K562 (cell line): ENCODE data around the gene MAGI1. TPM values are rescaled to one million over a fixed set of nuclear protein-coding genes. Genes with fewer than 3 reads are reported as not detected.

Source experiments
- EP400 ChIP-seq: fragments of 450-650 bp; IDR thresholded peaks from 2 replicates; pipeline ENCODE4 v1.6.1; 2017; ENCODE audit warnings: antibody characterized with exemption, mild to moderate bottlenecking, moderate library complexity
- ETS2 ChIP-seq: IDR thresholded peaks from 2 replicates; pipeline ENCODE4 v1.6.1; 2016; ENCODE audit warnings: borderline replicate concordance, missing genetic modification characterization, mild to moderate bottlenecking, moderate library complexity, missing compliant biosample characterization; ENCODE audit not compliant: poor library complexity, severe bottlenecking
- KLF6 ChIP-seq: fragments of 250-450 bp; sonication (Bioruptor Pico); IDR thresholded peaks from 2 replicates; pipeline ENCODE4 v1.4.0; 2020; ENCODE audit warnings: mild to moderate bottlenecking, moderate library complexity, borderline replicate concordance
- PHTF2 ChIP-seq: fragments of 250-450 bp; sonication (Bioruptor Pico); IDR thresholded peaks from 2 replicates; pipeline ENCODE4 v1.5.0; 2021; ENCODE audit warnings: mild to moderate bottlenecking
- REST ChIP-seq, 2 experiments: fragments of 450-650 bp; formaldehyde crosslinking in 1 of 2; IDR thresholded peaks; 2 replicates each; pipeline versions ENCODE4 v1.4.0 to v1.6.1; 2014 to 2020; ENCODE audit warnings: mild to moderate bottlenecking in 2 of 2, borderline replicate concordance in 1 of 2, low read depth in 1 of 2
- ZNF224 ChIP-seq: sonication (generic); formaldehyde crosslinking; IDR thresholded peaks from 2 replicates; pipeline ENCODE4 v1.8.0; 2022; ENCODE audit warnings: mild to moderate bottlenecking, missing genetic modification reagents
- ZNF395 ChIP-seq: fragments of 200-800 bp; sonication (Bioruptor generic); IDR thresholded peaks from 2 replicates; pipeline ENCODE4 v1.6.1; 2017; ENCODE audit warnings: missing genetic modification characterization, missing compliant biosample characterization
- ZNF740 ChIP-seq, 3 experiments: fragments of 200-800 bp in 1 of 3; sonication (Bioruptor generic) in 1 of 3; sonication (generic) in 1 of 3; formaldehyde crosslinking in 1 of 3; IDR thresholded peaks; 2 replicates each; pipeline versions ENCODE4 v1.6.1 to v1.8.0; 2016 to 2022; ENCODE audit warnings: mild to moderate bottlenecking in 2 of 3, missing compliant biosample characterization in 2 of 3, missing genetic modification characterization in 2 of 3, missing genetic modification reagents in 1 of 3
- polyA plus RNA-seq, 8 experiments: library from polyadenylated mRNA; depleted of rRNA in 4 of 8; stranded (reverse) in 5 of 8; unstranded in 3 of 8; fragments of >200 nt; fragmentation: Nextera tagmentation in 2 of 8; fragmentation: Illumina TruSeq in 1 of 8; extraction: Ambion mirVana in 2 of 8; extraction: Trizol in 1 of 8; gene quantifications; 2 replicates each; pipeline versions ENCODE4 v1.2.1 to v1.2.3, GENCODE V29; 2011 to 2014; ENCODE audit warnings: inconsistent platforms in 1 of 8, missing spikeins in 1 of 8
- total RNA-seq, 7 experiments: library from RNA; depleted of rRNA in 6 of 7; stranded (reverse); fragments of >200 nt in 6 of 7; fragmentation: Illumina TruSeq in 2 of 7; extraction: Trizol in 2 of 7; gene quantifications; 2 replicates each; pipeline versions ENCODE4 v1.2.1 to v1.2.3, GENCODE V29; 2011 to 2021; ENCODE audit warnings: low replicate concordance in 1 of 7
- TF ChIP-seq, protein P1 (sequence below): fragments of 200-800 bp; sonication (Bioruptor generic); IDR thresholded peaks from 2 replicates; pipeline ENCODE4 v1.6.1; 2017; ENCODE audit warnings: missing genetic modification characterization, missing compliant biosample characterization
- TF ChIP-seq, protein P2 (sequence below): fragments of 450-650 bp; IDR thresholded peaks from 2 replicates; pipeline ENCODE4 v1.6.1; 2016; ENCODE audit warnings: antibody characterized with exemption

MAGI1 gene
- total and polyA plus RNA-seq, 9 of the 15 experiments (the other 6 are each of a cell fraction or from before 2014, with no cell fraction given) = 7.8 to 59.4 (median 43.2) TPM

DNA sequence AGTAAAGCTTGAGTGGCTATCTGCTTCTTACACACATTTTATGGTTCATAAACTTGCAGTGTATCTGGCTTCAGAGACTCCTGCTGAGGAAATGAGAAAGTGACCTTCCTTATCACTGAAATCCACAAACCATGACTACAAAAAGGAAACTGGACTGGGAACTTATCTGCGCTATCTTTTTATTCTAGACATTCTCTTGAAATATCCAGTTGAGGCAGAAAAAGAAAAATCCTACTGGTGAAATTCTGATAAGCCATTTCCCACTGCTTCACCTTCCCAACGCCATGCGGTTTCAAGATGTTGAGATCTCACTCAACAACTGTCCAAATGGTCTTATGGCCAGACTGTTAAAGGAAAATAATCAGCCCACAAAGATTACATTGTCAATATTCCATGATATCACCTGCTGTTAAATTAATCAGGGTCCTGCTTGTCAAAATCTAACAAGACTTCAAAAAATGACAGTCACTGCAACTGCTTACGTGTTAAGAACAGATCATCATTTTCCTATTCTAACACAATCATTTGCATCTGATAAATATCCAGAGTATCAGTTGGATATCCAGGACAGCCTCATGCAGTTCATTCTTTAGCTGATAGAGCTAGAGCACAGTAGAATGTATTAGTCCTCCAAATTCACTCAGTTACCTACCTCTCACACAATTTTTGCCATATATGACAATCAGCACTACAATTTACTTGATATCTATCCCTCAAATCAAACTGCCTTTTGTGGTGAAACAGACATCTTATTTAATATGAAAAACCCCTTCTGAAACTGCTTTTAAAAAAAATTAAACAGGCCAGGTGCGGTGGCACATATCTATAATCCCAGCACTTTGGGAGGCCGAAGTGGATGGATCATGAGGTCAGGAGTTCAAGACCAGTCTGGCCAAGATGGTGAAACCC is 538.1 kb downstream of the MAGI1 start (continued):
- TF ChIP-seq, protein P1, sequence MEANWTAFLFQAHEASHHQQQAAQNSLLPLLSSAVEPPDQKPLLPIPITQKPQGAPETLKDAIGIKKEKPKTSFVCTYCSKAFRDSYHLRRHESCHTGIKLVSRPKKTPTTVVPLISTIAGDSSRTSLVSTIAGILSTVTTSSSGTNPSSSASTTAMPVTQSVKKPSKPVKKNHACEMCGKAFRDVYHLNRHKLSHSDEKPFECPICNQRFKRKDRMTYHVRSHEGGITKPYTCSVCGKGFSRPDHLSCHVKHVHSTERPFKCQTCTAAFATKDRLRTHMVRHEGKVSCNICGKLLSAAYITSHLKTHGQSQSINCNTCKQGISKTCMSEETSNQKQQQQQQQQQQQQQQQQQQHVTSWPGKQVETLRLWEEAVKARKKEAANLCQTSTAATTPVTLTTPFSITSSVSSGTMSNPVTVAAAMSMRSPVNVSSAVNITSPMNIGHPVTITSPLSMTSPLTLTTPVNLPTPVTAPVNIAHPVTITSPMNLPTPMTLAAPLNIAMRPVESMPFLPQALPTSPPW (CRISPR knock-in tag) = peak; percentile 30
- no peak for TF ChIP-seq PHTF2 (CRISPR knock-in tag)
- peak; percentile 35 for TF ChIP-seq EP400
- no peak; the same call in 1 of the 2 replicates for TF ChIP-seq KLF6 (CRISPR knock-in tag)
- TF ChIP-seq ZNF224 (CRISPR knock-in tag) = no peak
- TF ChIP-seq ETS2 (tag) = no peak
- TF ChIP-seq REST (IDR thresholded peaks at IDR 0.05; ENCODE audit: borderline replicate concordance) = peak; percentile 28; the same call in 1 of the 2 replicates
- no peak for TF ChIP-seq REST (CRISPR knock-in tag; IDR thresholded peaks at IDR 0.05; ENCODE audit: low read depth)
- 0 out of 2 replicates have a peak, but pooled peaks have one; percentile 30 for TF ChIP-seq ZNF395 (CRISPR knock-in tag)
- no peak for TF ChIP-seq ZNF740 (CRISPR knock-in tag; IDR thresholded peaks at IDR 0.05)
- no peak for TF ChIP-seq ZNF740 (tag; IDR thresholded peaks at IDR 0.05)
- TF ChIP-seq, protein P2, sequence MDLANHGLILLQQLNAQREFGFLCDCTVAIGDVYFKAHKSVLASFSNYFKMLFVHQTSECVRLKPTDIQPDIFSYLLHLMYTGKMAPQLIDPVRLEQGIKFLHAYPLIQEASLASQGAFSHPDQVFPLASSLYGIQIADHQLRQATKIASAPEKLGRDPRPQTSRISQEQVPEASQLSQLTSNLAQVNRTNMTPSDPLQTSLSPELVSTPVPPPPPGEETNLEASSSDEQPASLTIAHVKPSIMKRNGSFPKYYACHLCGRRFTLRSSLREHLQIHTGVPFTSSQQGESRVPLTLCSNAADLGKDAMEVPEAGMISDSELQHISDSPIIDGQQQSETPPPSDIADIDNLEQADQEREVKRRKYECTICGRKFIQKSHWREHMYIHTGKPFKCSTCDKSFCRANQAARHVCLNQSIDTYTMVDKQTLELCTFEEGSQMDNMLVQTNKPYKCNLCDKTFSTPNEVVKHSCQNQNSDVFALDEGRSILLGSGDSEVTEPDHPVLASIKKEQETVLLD = peak; percentile 77; the same call in 1 of the 2 replicates
